T-helper 2 cell treated with Interferon-gamma antibody and Interleukin-4, amounts not matched to agents 5 μg/mL and 100 μg/mL, for 36 hours (primary cell): ENCODE results near the gene UBE2G2.

Source experiments
- DNase-seq: peaks from one replicate; pipeline ENCODE4 v3.0.0; 2021; ENCODE audit warnings: low spot score
- H3K27ac Mint-ChIP-seq: one replicate; pipeline ENCODE4 v1.8.0; 2021; ENCODE audit warnings: mild to moderate bottlenecking, mixed read lengths
- H3K27me3 Mint-ChIP-seq: one replicate; pipeline ENCODE4 v1.8.0; 2021; ENCODE audit warnings: low read depth, mixed read lengths
- H3K36me3 Mint-ChIP-seq: one replicate; pipeline ENCODE4 v1.8.0; 2021; ENCODE audit warnings: low read depth, mixed read lengths
- H3K4me1 Mint-ChIP-seq: one replicate; pipeline ENCODE4 v1.8.0; 2021; ENCODE audit warnings: low read depth, mixed read lengths
- H3K4me3 Mint-ChIP-seq: one replicate; pipeline ENCODE4 v1.8.0; 2022; ENCODE audit warnings: mild to moderate bottlenecking, moderate library complexity, mixed read lengths
- H3K9me3 Mint-ChIP-seq: one replicate; pipeline ENCODE4 v1.8.0; 2021; ENCODE audit warnings: mixed read lengths

The UBE2G2 gene

DNA sequence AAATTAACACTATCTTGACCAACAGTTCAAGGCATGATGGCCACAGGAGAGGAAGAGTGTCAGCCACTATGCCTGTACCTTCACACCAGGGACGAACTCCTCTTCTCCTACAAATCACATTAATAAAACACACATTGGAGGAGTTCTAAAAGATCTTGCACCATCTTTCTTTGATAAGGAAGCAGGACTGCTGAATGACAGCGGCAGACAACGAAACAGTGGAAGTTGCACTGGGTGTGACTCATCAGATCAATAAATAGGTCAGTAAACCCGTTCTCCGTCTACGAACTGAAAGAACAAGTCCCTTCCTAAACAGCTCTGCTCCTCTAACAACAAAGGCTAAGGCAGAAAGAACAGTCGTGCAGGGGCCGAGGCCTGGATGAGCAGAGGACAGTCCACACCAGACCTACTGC, 23.1 kb downstream of the UBE2G2 start:
- Mint-ChIP-seq H3K4me1 (peaks cover 5% of the 10 kb centered on the region), H3K4me3 (no peak overlapping the region), H3K36me3 (peaks cover 23% of the 10 kb centered on the region), H3K27me3 (no peaks in the 10 kb centered on the region), H3K9me3 (no peaks in the 10 kb centered on the region), H3K27ac (no peak overlapping the region)
- DNase-seq = no peak

DNA sequence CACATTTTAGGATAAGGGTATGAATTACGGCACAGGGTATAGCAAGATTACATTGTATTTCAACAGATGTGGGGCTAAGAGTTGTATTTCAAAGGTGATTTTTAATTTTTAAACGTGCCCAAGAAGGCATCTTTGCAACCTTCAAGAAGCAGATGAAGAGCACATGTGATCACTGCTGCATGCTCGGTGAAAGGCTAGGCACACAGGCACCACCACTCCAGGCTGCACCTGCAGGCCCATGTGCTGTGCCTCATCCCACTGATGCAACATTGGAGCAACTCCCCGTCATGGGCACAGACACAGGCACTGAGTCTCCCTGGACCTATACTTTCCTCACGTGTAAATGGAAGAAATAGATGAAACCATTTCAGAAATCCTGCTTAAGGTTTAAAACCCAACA, 23.5 kb downstream of the UBE2G2 start:
- H3K4me3 Mint-ChIP-seq = no peak overlapping the region
- no peak overlapping the region for H3K27ac Mint-ChIP-seq
- H3K9me3 Mint-ChIP-seq = no peaks in the 10 kb centered on the region
- no peak for DNase-seq
- H3K27me3 Mint-ChIP-seq = no peaks in the 10 kb centered on the region
- peaks cover 5% of the 10 kb centered on the region for H3K4me1 Mint-ChIP-seq
- H3K36me3 Mint-ChIP-seq = peaks cover 23% of the 10 kb centered on the region

- H3K4me1 Mint-ChIP-seq = no peaks in the 10 kb centered on the region
- H3K27ac Mint-ChIP-seq = no peak overlapping the region
- DNase-seq = no peak
- H3K9me3 Mint-ChIP-seq = no peaks in the 10 kb centered on the region
- H3K4me3 Mint-ChIP-seq = no peak overlapping the region
- no peaks in the 10 kb centered on the region for H3K27me3 Mint-ChIP-seq
- H3K36me3 Mint-ChIP-seq = peaks cover 30% of the 10 kb centered on the region
Measured at GRCh38 chr21:44774972-44775371, 26.6 kb downstream of the UBE2G2 start.

GRCh38 chr21:44773291-44773932, 28.2 kb downstream of the UBE2G2 start:
- DNase-seq = no peak
- Mint-ChIP-seq H3K4me3 (no peak overlapping the region), H3K9me3 (no peaks in the 10 kb centered on the region), H3K27me3 (no peaks in the 10 kb centered on the region), H3K36me3 (peaks cover 37% of the 10 kb centered on the region), H3K4me1 (no peaks in the 10 kb centered on the region), H3K27ac (no peak overlapping the region)

- H3K36me3 Mint-ChIP-seq = peaks cover 36% of the 10 kb centered on the region
Measured at GRCh38 chr21:44771896-44772525, 29.6 kb downstream of the UBE2G2 start.

DNA sequence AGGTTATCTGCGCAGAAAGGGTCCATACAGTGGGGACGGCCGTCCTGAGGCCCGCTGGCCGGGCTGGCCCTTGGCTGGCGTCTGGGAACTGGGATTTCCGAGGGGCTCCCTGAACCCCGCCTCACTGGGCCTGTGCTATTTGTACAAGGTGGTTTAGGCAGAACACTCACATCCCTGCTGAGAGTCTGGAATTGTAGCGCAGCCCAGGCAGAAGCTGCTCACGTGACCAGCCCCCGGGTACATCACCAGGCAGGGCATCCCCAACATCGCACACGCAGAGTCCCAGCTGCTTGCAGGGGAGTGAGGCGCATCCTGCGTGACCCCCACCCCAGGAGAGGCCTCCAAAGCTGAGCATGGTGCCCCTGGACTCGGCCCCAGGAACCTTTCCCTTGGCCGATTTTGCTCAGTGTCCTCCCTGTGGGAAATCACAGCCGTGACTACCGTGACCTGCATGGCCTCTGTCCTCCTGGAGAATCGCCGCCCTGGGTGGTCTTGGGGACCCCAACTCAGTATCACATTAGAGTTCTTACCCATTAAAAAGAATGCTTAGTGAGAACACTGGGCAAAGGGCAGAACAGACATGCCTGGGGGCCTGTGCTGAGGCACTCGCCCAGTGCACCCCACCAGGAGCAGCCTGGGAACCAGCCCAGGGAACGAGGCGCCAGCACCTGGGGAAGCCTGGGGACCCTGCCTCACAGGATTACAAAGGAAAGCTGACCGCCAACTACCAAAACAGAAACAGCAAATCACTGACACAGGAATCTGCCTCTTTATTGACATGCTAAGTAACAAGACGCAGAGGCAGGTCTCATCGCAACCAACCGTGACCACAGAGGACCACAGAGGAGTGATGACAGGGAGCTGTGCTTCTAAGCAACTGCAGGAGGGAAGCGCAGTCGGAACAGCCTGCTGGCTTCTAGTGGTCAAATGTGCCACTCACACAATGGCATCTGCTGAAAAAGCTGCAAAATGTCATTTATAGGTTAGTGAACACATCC, 33.5 kb downstream of the UBE2G2 start:
- Mint-ChIP-seq H3K4me3 (no peak overlapping the region), H3K27ac (no peak overlapping the region), H3K27me3 (no peaks in the 10 kb centered on the region), H3K4me1 (peaks cover 10% of the 10 kb centered on the region), H3K9me3 (no peaks in the 10 kb centered on the region), H3K36me3 (peaks cover 20% of the 10 kb centered on the region)
- no peak for DNase-seq

More at GRCh38 chr21:44771896-44772525, 29.6 kb downstream of the UBE2G2 start:
- H3K27ac Mint-ChIP-seq = no peak overlapping the region
- no peaks in the 10 kb centered on the region for H3K27me3 Mint-ChIP-seq
- H3K9me3 Mint-ChIP-seq = no peaks in the 10 kb centered on the region
- no peaks in the 10 kb centered on the region for H3K4me1 Mint-ChIP-seq
- no peak overlapping the region for H3K4me3 Mint-ChIP-seq
- DNase-seq = no peak

DNA sequence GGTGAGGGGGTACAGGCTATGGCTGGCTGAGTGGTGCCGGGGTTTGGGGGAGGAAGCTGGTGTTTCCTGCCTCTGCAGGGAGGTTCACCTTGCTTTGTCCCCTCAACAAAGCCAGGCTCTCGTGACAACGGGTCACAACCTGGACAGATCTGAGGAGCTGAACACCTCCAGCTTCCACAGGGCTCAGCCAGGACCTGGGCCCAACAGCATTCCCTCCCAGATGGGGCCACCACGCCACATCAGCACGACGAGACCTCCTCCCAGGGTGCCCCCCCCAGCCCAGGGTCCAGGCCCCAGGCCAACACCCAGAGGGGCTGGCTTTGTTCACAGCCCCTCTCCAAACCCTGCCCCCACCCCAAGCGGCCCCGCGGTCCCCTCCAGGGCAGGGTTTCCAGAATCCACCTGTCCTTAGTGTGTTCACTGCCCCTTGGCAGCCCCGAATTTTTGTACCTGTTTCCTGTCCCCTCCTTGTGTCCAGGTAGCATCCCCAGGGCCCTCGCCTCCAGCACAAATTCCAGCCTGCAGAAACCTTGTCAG, 34.7 kb downstream of the UBE2G2 start:
- no peak overlapping the region for H3K4me3 Mint-ChIP-seq
- peak overlapping the region; percentile 31 for H3K27ac Mint-ChIP-seq
- H3K9me3 Mint-ChIP-seq = no peaks in the 10 kb centered on the region
- H3K4me1 Mint-ChIP-seq = peaks cover 10% of the 10 kb centered on the region
- H3K27me3 Mint-ChIP-seq = no peaks in the 10 kb centered on the region
- peaks cover 15% of the 10 kb centered on the region for H3K36me3 Mint-ChIP-seq
- no peak for DNase-seq

DNA sequence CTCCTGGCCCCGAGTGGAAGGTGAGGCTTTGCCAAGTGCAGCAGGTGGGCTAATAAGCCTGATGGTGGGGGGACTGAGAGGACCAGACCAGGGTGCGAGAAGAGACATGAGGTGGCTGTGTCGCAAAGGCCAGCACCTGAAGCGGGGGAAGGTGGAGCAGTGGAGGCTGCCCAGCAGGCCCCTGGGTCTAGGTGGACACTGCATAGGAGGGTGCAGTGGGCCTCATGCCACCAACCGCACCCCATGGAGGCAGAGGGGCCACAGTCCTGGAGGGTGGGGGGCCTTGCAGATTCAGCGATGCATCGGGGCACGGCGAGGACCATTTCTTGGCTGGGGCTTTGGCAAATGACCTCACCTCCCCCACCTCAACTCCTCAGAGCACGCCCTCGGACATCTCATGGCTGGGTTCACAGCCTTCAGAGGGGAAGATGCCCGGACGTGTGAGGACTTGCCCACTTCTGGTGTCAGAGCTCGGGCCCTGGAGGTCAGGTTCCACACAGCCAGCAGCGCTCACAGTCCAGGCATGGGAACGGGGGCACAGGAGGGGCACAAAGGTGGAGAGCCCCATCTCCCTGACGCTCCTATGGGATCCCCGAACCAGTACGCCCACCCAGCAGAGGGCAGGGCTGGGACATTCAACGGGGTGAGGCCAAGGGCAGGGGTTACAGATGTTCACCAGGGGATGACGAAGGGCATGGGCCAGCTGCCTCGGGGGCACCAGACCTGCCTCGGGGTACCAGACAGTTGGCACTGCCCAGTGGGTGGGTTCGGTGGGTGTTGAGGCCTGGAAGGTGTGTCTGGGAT, 35.4 kb downstream of the UBE2G2 start:
- Mint-ChIP-seq H3K27me3 (no peaks in the 10 kb centered on the region), H3K27ac (peak overlapping the region; percentile 87), H3K36me3 (peaks cover 12% of the 10 kb centered on the region)

DNA sequence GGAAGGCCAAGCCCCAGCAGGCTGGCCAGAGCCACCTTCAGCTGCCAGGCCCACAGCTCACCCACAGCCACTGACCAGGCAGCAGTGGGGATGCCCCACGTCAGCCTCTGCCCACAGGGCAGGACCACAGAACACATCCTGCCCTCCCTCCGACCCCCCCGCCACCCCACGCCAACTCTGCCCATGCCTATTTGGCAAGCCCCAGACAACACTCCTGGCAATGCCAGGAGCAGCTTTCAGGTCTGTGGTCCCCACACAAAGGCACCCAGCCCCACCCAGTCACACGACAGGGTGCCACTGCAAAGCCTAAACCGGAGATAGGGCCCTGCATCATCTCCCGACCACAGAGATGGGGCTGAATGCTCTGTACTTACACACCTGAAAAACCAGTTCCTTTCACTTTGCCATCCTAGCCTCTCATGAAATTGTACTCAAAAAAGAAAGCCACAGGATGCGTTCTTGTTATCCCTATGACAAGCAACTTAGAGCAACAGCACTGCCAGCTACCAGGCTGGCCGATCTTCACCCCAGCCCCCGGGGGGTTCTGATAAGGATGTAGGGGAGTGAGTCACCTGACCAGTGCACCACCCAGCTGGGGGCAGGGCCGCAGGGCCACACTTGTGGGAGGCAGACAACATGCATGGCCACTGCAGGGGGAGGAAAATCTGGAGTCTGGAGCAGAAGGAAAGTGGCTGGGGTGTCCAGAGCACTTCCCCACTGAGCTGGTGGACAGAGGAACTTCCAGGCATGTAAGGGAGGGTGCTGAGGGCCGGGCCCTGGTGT, 36.2 kb downstream of the UBE2G2 start:
- peaks cover 11% of the 10 kb centered on the region for H3K4me1 Mint-ChIP-seq
- peak overlapping the region; percentile 87 for H3K27ac Mint-ChIP-seq
- H3K27me3 Mint-ChIP-seq = no peaks in the 10 kb centered on the region
- H3K9me3 Mint-ChIP-seq = no peaks in the 10 kb centered on the region
- no peak for DNase-seq
- H3K4me3 Mint-ChIP-seq = peak overlapping the region; percentile 43
- peaks cover 8% of the 10 kb centered on the region for H3K36me3 Mint-ChIP-seq

More for the DNA sequence above, 35.4 kb downstream of the UBE2G2 start:
- no peak for DNase-seq
- Mint-ChIP-seq H3K9me3 (no peaks in the 10 kb centered on the region), H3K4me3 (no peak overlapping the region), H3K4me1 (peaks cover 11% of the 10 kb centered on the region)

GRCh38 chr21:44764319-44765230, 37.0 kb downstream of the UBE2G2 start:
- DNase-seq = no peak
- peak overlapping the region; percentile 87 for H3K27ac Mint-ChIP-seq
- no peaks in the 10 kb centered on the region for H3K27me3 Mint-ChIP-seq
- H3K4me3 Mint-ChIP-seq = no peak overlapping the region
- H3K36me3 Mint-ChIP-seq = peaks cover 7% of the 10 kb centered on the region
- peaks cover 11% of the 10 kb centered on the region for H3K4me1 Mint-ChIP-seq
- no peaks in the 10 kb centered on the region for H3K9me3 Mint-ChIP-seq

- no peak for DNase-seq
- Mint-ChIP-seq H3K27ac (no peak overlapping the region), H3K9me3 (no peaks in the 10 kb centered on the region), H3K4me1 (peaks cover 11% of the 10 kb centered on the region), H3K27me3 (no peaks in the 10 kb centered on the region), H3K4me3 (no peak overlapping the region), H3K36me3 (peaks cover 4% of the 10 kb centered on the region)
Measured at GRCh38 chr21:44763451-44764318, 37.9 kb downstream of the UBE2G2 start.
